Suprapubic skin (tissue), 4 donors: ENCODE results near the gene C20orf202. TPM values are rescaled to one million over a fixed set of nuclear protein-coding genes. Genes with fewer than 3 reads are reported as not detected.

Experiments used
- DNase-seq, 2 donors: peaks; one replicate each; pipeline ENCODE4 v3.0.0-alpha.2; 2019; ENCODE audit warnings: low spot score in 2 of 2
- H3K27ac ChIP-seq: fragments of 200-600 bp; sonication (generic); one replicate; pipeline ENCODE4 v1.5.1; 2019
- H3K27me3 ChIP-seq: fragments of 200-600 bp; sonication (generic); one replicate; pipeline ENCODE4 v1.5.1; 2019
- H3K36me3 ChIP-seq: fragments of 200-600 bp; sonication (generic); one replicate; pipeline ENCODE4 v1.5.1; 2019
- H3K4me1 ChIP-seq: fragments of 200-600 bp; sonication (generic); one replicate; pipeline ENCODE4 v1.5.1; 2019
- H3K4me3 ChIP-seq: fragments of 200-600 bp; sonication (generic); one replicate; pipeline ENCODE4 v1.5.1; 2019; ENCODE audit warnings: mild to moderate bottlenecking
- H3K9me3 ChIP-seq: fragments of 200-600 bp; sonication (generic); one replicate; pipeline ENCODE4 v1.5.1; 2019
- EP300 ChIP-seq: sonication (generic); formaldehyde crosslinking; IDR thresholded peaks from one replicate; pipeline ENCODE4 v1.6.1; 2017; ENCODE audit warnings: antibody characterized with exemption
- POLR2A ChIP-seq, 2 donors: fragments of 450-650 bp; IDR thresholded peaks; one replicate each; pipeline ENCODE4 v1.6.1; 2017; ENCODE audit warnings: antibody characterized with exemption in 2 of 2, mild to moderate bottlenecking in 2 of 2, moderate library complexity in 2 of 2
- POLR2AphosphoS5 ChIP-seq, 3 donors: sonication (generic); formaldehyde crosslinking; IDR thresholded peaks; one replicate each; pipeline ENCODE4 v1.6.1; 2017; ENCODE audit warnings: antibody characterized with exemption in 3 of 3
- WGBS: methylation state at CpG from one replicate; pipeline ENCODE4 v1.1.5; 2018; 5-methylcytosine and 5-hydroxymethylcytosine counted together
- total RNA-seq, 4 donors: library from RNA; depleted of rRNA; stranded (reverse); fragments of >200 nt; gene quantifications; one replicate each; pipeline ENCODE4 v1.1.0, GENCODE V29; 2016
- TF ChIP-seq, protein P1 (sequence below), 2 donors: fragments of 200-600 bp in 1 of 2; fragments of 450-650 bp in 1 of 2; sonication (generic) in 1 of 2; IDR thresholded peaks; one replicate each; pipeline ENCODE4 v1.5.1; 2016 to 2019; ENCODE audit warnings: antibody characterized with exemption in 2 of 2, mild to moderate bottlenecking in 1 of 2, moderate library complexity in 1 of 2

C20orf202 gene
- total RNA-seq, 4 donors from 2014 or later: 0.89 to 0.97 TPM; not detected in 2

DNA sequence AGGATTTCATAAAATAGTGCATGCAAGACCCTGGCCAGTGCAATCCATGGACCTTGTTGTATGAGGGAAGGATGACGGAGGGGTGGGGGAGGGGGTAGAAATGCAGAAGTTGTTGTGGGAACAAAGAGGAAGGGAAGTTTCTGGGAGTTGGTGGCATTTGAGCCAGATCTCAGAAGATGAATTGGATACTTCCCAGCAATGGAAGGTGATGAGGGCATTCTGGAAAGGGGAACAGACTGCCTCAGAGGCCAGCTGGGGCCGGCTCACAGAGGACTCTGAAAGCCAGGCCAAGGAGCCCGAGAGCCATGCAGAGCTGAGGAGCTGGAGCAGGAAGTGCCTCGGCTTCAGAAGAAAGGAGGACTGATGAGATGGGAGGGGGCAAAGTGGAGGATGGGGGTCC, 21.1 kb upstream of the C20orf202 start:
- DNase-seq: no peak
- H3K36me3 ChIP-seq: peaks cover 8% of the 10 kb centered on the region
- H3K27me3 ChIP-seq: peaks cover 25% of the 10 kb centered on the region
- WGBS: 55% methylated on average over 4 of the region's 4 CpGs
- no peaks in the 10 kb centered on the region for H3K9me3 ChIP-seq
- no peak overlapping the region for H3K4me3 ChIP-seq
- no peak overlapping the region for H3K27ac ChIP-seq
- TF ChIP-seq EP300 (no peak), POLR2A (IDR thresholded peaks at IDR 0.05) (no peak), POLR2AphosphoS5 (IDR thresholded peaks at IDR 0.05) (no peak)
- TF ChIP-seq, protein P1, sequence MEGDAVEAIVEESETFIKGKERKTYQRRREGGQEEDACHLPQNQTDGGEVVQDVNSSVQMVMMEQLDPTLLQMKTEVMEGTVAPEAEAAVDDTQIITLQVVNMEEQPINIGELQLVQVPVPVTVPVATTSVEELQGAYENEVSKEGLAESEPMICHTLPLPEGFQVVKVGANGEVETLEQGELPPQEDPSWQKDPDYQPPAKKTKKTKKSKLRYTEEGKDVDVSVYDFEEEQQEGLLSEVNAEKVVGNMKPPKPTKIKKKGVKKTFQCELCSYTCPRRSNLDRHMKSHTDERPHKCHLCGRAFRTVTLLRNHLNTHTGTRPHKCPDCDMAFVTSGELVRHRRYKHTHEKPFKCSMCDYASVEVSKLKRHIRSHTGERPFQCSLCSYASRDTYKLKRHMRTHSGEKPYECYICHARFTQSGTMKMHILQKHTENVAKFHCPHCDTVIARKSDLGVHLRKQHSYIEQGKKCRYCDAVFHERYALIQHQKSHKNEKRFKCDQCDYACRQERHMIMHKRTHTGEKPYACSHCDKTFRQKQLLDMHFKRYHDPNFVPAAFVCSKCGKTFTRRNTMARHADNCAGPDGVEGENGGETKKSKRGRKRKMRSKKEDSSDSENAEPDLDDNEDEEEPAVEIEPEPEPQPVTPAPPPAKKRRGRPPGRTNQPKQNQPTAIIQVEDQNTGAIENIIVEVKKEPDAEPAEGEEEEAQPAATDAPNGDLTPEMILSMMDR (IDR thresholded peaks at IDR 0.05): no peak
- peaks cover 16% of the 10 kb centered on the region for H3K4me1 ChIP-seq

DNA sequence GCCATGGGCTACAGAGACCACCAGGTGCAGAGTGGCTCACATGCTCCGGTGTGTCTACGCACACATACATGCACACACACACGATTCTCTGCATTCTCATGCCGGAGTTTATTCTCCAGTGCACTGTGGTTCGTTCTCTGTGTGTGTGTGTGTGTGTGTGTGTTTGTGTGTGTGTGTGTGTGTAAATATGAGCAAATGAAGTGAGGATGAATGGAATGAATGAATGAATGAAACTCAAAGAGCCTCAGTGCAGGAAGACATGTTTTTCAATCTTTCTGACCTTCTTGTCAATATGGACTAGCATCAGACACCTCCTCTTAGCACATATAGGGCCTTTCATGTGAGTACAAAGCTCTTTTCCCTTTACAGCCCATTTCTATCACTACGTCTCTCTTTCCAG, 20.1 kb upstream of the C20orf202 start:
- no peaks in the 10 kb centered on the region for H3K9me3 ChIP-seq
- 76% methylated on average over 6 of the region's 6 CpGs for WGBS

DNA sequence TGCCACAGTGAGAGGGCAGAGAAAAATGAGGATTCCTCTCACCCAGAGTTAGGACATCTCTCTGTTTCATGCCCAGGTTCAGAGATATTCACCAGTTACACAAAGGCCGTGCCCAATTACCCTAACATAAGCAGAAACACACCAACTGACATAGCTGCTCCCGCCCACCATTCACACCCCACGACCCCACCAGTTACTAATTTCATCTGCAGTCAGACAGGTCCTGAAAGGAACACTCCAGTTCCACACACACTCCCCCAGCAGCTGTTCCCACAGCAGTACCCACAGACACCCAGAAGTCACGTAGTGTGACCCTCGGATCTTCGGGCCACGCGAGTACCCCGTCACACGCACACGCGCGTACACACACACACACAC, 19.0 kb upstream of the C20orf202 start:
- Histone ChIP-seq H3K27ac (no peak overlapping the region), H3K27me3 (peaks cover 25% of the 10 kb centered on the region), H3K4me3 (peak overlapping the region; percentile 60), H3K36me3 (peaks cover 8% of the 10 kb centered on the region), H3K4me1 (peaks cover 23% of the 10 kb centered on the region), H3K9me3 (no peaks in the 10 kb centered on the region)
- DNase-seq: no peak
- 23% methylated on average over 6 of the region's 13 CpGs for WGBS
- TF ChIP-seq, protein P1 (IDR thresholded peaks at IDR 0.05): no peak
- TF ChIP-seq EP300 (no peak), POLR2AphosphoS5 (IDR thresholded peaks at IDR 0.05) (no peak), POLR2A (IDR thresholded peaks at IDR 0.05) (no peak)

More for the DNA sequence above, 20.1 kb upstream of the C20orf202 start:
- Histone ChIP-seq H3K4me1 (peaks cover 21% of the 10 kb centered on the region), H3K36me3 (peaks cover 8% of the 10 kb centered on the region), H3K27me3 (peaks cover 25% of the 10 kb centered on the region), H3K27ac (no peak overlapping the region), H3K4me3 (no peak overlapping the region)
- DNase-seq: no peak
- no peak for TF ChIP-seq POLR2AphosphoS5 (IDR thresholded peaks at IDR 0.05)
- TF ChIP-seq, protein P1 (IDR thresholded peaks at IDR 0.05): no peak
- TF ChIP-seq EP300: no peak
- TF ChIP-seq POLR2A (IDR thresholded peaks at IDR 0.05): no peak

DNA sequence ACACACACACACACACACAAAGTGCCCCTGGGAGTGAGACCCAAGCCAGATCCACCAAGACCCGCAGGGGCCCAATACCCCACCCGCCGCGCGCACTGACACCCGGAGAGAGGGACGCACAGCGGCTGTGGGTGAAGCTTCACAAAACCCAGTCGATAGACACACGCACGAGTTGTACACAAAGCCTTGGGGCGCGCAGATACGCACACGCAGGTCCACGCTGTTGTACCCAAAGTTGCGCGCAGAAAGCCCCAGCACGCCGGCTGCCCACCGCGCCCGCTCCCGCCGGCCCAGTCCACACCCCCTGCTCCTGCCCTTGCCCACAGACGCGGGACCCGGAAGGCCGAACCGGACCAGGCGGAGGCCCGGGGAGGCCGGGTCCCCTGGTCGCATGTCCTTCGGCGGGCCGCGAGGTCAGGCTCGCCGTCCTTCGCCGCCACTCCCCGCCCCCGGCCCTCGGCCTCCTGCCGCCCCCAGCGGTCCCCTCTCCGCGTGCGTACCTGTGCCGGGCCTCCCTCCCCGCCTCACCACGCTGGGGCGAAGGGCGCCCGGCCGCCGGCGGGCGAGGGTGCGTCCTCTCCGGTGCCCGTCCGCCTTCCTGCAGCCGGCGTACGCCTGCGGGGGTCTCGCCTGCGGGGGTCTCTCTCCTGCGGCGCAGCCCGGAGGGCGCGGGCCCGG, 18.5 kb upstream of the C20orf202 start, which contains the start of gene TMEM74B:
TSS of gene TMEM74B (minus strand) at position 344 of the 678 bp plus-strand sequence. CDS start 1,180 bp downstream, outside the sequence.
- Histone ChIP-seq H3K9me3 (no peaks in the 10 kb centered on the region), H3K27ac (no peak within 1 kb of the TSS), H3K27me3 (peaks cover 25% of the 10 kb centered on the region), H3K36me3 (peaks cover 8% of the 10 kb centered on the region), H3K4me3 (peak within 1 kb of the TSS; percentile 60), H3K4me1 (peaks cover 23% of the 10 kb centered on the region)
- no peak for DNase-seq
- TF ChIP-seq, protein P1 (IDR thresholded peaks at IDR 0.05): no peak
- TF ChIP-seq POLR2AphosphoS5 (IDR thresholded peaks at IDR 0.05) (no peak), EP300 (no peak), POLR2A (IDR thresholded peaks at IDR 0.05) (no peak)
- no CpG with 5 or more reads among the region's 76 CpGs for WGBS

DNA sequence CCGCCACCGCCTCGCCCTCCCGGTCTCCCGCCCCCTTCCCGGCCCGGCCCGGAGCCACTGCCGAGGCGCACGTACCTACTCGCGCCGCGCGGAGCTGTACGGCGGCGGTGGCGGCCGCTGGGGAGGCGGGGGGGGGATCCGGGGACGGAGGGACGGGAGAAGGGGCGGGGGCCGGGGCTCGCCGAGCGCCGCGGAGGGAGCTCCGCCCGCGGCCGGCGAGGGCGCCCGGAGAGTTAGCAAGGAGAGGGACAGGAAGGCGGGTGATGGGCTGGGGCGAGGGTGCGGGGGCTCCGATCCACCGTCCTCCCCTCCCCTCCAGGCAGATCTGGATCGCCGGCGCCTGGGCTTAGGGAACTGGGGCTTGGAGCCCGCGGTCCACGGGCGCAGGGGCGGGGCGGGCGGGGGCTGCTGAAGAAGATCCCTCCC, 17.9 kb upstream of the C20orf202 start:
- Histone ChIP-seq H3K27ac (no peak overlapping the region), H3K36me3 (peaks cover 7% of the 10 kb centered on the region), H3K4me1 (peaks cover 23% of the 10 kb centered on the region), H3K27me3 (peaks cover 25% of the 10 kb centered on the region), H3K4me3 (peak overlapping the region; percentile 60), H3K9me3 (no peaks in the 10 kb centered on the region)
- DNase-seq: no peak
- 0% methylated on average over 3 of the region's 54 CpGs for whole genome bisulfite sequencing
- TF ChIP-seq, protein P1 (IDR thresholded peaks at IDR 0.05): no peak
- TF ChIP-seq POLR2AphosphoS5 (IDR thresholded peaks at IDR 0.05): no peak
- TF ChIP-seq EP300: no peak
- TF ChIP-seq POLR2A (IDR thresholded peaks at IDR 0.05): no peak
